ENCODE results near the gene UBE4A.
A peak's percentile ranks its signal among the peaks of the same experiment; 100 is the strongest.

UBE4A gene

DNA sequence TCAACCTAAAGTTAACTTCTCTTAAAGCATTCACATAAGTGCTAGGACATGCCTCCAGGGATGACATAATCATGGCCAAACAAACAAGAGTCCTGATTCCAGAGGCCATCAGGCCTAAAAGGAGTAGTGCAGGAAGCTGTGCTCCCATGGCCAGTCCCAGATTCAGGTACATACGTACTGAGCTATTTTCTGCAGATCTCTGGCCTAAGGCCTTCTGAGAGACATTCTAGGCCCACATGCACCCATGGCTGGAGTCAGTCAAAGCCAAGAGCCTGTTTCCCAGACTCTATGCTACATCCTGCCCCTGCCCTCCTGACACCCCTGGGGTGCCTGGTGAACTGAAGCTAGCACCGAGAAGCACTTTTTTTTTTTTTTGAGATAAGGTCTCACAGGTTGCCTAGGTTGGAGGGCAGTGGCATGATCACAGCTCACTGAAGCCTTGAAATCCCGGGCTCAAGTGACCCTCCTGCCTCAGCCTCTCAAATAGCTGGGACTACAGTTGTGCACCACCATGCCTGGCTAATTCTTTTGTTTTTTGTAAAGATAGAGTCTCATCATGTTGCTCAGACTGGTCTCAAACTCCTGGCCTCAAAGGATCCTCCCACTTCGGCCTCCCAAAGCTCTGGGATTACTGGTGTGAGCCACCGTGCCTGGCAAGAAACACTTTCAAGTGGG lies 17.4 kb upstream of the UBE4A start:
- no peak for DNase-seq (ENCODE audit: low spot score)

DNA sequence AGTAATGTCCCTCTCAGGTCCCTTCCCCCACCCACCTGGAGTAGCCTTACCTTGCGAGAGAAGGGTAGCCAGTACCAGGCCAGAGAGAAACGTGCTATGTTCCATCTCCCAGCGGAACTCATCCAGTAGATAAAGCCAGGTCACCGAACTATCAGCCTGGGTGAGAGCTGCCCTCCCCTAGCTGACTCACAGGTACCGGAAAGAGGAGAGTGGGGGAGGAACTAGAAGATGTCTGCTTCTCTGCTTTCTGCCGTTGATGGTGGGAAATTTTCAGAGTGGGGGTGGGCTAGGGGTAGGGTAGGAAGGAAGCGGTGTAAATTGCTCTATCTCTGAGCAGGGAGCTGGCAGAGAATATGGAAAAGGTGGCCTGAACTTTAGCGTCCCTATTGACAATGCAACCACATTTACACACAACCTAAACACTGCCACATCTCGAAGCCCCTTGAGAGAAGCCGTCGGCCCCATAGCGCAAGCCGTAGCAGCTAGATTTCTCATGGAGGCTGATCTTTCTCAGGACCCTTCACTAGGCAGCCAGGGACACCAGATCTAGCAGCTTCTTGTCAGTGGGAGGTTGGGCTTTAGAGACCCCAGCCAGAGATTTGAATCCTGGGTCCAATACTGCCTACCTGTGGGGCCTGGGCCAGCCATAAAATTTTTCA lies 16.8 kb upstream of the UBE4A start, which contains the start of gene CD3D:
Gene CD3D, minus strand, starts transcription at position 203 of the 659 bp plus-strand sequence. Its CDS starts 98 bp downstream, at position 105.
- DNase-seq (ENCODE audit: low spot score) = no peak

GRCh38 chr11:118343248-118343647 lies 16.2 kb upstream of the UBE4A start:
- DNase-seq (ENCODE audit: low spot score) = no peak

DNA sequence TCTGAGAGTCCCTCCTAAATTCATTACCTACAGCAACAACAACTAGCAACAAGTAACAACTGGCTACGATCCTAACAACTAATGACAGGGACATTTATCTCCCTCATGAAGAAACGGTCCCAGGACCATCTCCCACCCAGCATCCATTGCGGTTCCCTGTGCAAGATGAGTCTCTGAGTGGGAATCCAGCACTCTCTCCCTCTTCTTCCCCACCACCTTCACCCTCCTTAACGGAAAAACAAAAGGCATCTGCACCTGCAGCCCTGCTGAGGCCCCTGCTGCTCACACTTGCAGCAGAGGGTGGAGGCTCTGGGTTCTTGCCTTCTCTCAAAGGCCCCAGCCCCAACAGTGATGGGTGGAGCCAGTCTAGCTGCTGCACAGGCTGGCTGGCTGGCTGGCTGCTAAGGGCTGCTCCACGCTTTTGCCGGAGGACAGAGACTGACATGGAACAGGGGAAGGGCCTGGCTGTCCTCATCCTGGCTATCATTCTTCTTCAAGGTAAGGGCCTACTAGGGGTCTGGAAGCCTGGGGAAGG lies 15.4 kb upstream of the UBE4A start, which contains the start of gene CD3G:
Gene CD3G, plus strand, starts transcription at position 364 of the 535 bp plus-strand sequence. Its CDS starts 80 bp downstream, at position 444.
- DNase-seq (ENCODE audit: low spot score) = no peak

GRCh38 chr11:118349475-118349874 lies 9.9 kb upstream of the UBE4A start:
- DNase-seq (ENCODE audit: low spot score) = no peak

GRCh38 chr11:118353084-118353710 lies 6.2 kb upstream of the UBE4A start:
- DNase-seq (ENCODE audit: low spot score) = peak; percentile 50

DNA sequence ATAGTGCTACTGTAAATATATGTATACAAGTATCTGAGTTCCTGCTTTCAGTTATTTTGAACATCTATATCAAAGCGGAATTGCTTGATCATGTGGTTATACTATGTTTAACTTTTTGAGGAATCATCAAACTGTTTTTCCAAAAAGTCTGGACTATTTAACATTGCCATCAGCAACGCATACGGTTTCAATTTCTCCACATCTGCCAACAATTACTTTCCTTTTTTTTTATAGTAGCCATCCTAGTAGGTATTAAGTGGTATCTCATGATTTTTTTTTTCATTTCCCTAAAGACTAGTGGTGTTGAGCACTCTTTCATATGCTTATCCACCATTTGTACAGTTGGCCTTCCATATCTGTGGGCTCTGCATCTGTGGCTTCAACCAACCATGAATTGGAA lies 1.3 kb upstream of the UBE4A start:
- DNase-seq (ENCODE audit: low spot score) = no peak

DNA sequence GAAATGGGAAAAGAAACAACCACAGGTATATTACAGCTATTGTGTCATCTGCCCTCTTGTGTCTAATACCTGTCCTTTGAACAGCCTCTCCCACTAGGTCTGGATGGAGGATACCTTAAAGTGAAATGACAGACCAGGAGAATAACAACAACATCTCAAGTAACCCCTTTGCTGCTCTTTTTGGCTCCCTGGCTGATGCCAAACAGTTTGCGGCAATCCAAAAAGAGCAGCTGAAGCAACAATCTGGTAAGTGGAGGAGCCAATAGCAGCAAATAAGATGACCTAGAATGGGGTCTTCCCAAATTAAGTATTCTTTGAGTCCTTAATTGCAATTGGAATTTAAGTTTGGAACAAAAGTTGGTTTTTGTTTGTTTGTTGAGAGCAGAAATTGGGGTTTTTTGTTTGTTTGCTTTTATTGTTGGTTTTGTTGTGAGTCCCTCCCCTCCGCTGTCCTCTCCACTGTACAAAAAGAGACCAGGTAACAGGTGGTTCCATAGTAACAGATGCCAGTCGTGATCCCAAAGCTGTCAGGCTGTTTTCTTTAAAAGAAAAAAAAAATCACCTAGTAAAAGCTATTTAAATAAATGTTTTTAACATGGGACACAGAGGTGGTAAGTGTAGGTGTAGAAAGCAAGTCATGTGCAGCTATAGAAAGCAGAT lies 5.7 kb downstream of the UBE4A start:
- DNase-seq (ENCODE audit: low spot score) = no peak

GRCh38 chr11:118366287-118366686 lies 6.9 kb downstream of the UBE4A start:
- DNase-seq (ENCODE audit: low spot score) = no peak

GRCh38 chr11:118370774-118371173 lies 11.4 kb downstream of the UBE4A start:
- no peak for DNase-seq (ENCODE audit: low spot score)

DNA sequence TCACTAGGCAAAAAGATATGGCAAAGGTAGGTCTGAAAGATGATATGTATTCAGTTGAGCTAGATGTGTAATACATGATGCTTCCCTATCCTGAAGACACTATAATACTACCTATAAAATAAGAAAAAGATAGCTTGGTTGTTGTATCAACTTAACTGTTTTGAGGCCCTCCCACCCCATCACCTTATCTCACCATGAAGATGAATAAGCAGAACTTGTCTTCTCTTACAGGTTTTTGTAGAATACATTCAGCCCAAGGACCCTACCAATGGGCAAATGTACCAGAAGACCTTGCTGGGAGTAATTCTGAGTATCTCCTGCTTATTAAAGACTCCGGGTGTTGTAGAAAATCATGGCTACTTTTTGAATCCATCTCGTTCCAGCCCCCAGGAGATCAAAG lies 13.9 kb downstream of the UBE4A start:
- no peak for DNase-seq (ENCODE audit: low spot score)

DNA sequence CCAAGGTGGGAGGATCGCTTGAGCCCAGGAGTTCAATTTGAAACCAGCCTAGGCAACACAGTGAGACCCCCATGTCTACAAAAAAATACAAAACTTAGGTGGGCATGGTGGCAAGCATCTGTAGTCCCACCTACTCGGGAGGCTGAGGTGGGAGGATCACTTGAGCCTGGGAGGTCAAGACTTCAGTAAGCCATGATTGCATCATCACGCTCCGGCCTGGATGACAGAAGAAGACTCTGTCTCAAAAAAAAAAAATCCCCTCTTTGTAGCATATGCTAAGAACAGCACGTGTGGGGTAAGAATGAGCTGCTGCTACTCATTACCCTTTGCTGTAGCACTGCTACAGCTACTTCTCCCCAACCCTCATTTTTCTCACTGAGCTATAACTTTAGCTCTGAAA lies 14.5 kb downstream of the UBE4A start:
- no peak for DNase-seq (ENCODE audit: low spot score)

- DNase-seq (ENCODE audit: low spot score) = no peak
These were observed 15.3 kb downstream of the UBE4A start for GRCh38 chr11:118374729-118375128.

DNA sequence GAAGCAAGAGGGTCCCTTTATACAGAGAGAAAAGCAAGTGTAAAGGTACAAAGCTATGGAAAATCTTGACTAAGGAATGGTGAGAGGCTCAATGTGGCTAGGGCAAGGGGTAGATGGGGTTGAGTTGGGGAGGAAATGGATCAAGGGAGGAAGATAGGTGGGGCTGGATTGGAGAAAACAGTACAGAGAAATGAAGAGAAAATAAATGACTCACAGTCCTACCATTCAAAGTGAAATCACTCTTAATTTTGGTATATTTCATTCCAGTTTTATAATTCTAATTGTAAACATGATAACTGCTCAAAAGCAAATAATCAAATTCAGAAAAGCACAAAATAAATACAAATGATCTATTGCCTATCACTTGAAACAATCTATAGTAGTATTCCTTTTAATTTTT lies 16.6 kb downstream of the UBE4A start:
- no peak for DNase-seq (ENCODE audit: low spot score)

DNA sequence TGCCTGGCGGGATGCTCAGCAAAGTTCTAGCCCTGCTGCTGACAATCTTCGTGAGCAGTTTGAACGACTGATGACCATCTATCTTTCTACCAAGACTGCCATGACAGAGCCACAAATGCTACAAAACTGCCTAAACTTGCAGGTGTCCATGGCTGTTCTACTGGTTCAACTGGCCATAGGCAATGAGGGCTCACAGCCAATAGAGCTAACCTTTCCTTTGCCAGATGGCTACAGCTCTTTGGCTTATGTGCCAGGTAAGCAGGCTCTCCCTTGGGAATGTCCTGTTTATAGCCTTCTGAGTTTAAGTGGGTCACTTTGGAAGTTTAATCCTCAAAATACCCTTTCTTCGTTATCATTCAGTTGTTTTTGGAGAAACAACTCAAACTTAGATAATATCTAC lies 20.1 kb downstream of the UBE4A start:
- DNase-seq (ENCODE audit: low spot score) = no peak

GRCh38 chr11:118380571-118380970 lies 21.2 kb downstream of the UBE4A start:
- DNase-seq (ENCODE audit: low spot score) = no peak

DNA sequence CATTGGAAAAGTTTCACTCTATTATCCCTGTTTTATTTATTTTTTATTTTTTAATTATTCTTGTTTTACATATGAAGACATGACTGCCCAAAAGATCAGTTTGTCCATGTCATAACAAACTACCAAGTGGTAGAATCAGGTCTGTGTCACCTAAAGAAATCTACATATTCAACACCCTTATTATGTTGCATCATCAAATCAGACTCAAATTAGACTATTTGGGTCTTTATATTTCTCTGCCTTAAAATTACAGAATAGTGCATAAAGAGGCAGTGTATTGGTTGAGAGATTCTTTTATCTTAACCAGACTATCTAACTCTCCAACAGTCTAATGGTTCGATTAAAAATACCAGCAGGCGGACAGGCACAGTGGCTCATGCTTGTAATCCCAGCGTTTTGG lies 23.6 kb downstream of the UBE4A start:
- DNase-seq (ENCODE audit: low spot score) = no peak

- no peak for DNase-seq (ENCODE audit: low spot score)
These were observed 24.3 kb downstream of the UBE4A start for GRCh38 chr11:118383657-118384056.

DNA sequence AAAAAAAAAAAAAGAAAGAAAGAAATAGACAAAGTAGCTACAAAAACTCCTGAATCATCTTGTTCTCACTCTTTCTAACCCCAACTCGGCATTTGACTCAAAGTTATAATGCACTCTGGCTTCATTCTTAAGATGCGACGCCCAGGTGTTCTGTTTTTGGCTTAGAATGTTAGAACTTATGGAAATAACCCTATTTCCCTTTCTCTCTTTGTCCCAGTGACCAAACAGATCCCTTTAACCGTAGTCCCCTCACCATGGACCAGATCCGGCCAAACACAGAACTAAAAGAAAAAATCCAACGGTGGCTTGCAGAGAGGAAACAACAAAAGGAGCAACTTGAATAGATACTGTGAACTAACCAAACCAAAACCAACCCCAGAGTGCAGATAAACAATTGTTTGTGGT lies 36.7 kb downstream of the UBE4A start:
- no peak for DNase-seq (ENCODE audit: low spot score)

DNA sequence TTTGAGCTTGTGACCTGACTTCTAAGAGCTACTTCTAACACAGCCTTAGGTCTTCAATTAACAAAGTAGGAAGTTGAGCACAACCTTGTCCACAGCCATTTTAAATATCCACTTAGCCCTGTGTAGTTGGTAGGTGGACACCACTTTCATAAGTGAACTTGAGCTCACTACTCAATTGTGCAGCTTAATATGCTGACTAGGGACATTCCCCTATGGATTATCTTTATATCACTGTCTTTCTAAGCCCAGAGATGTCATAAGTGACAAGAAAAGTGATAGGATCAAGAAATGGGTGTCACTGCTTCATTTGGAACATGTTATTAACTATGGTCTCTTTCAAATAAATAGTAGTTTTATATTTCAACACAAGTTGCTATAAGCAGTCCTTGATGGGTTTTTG lies 38.0 kb downstream of the UBE4A start:
- no peak for DNase-seq (ENCODE audit: low spot score)

- DNase-seq (ENCODE audit: low spot score) = no peak
These were observed 39.6 kb downstream of the UBE4A start for GRCh38 chr11:118398791-118399559.
